IgD-negative memory B cell (primary cell): ENCODE results near the gene TDRKH. TPM values are rescaled to one million over a fixed set of nuclear protein-coding genes. Genes with fewer than 3 reads are reported as not detected.
"Not testable (repeated sequence)": the region's sequence is repeated elsewhere in the genome, so short reads cannot be mapped to it uniquely, and the experiment has no call there.

Experiments used
- H3K27ac Mint-ChIP-seq, 3 donors: one replicate each; pipeline ENCODE4 v1.8.0; 2020 to 2022; ENCODE audit warnings: mild to moderate bottlenecking in 3 of 3, mixed read lengths in 3 of 3, moderate library complexity in 1 of 3
- H3K27me3 Mint-ChIP-seq: one replicate; pipeline ENCODE4 v1.8.0; 2021; ENCODE audit warnings: mixed read lengths
- H3K36me3 Mint-ChIP-seq: one replicate; pipeline ENCODE4 v1.8.0; 2020; ENCODE audit warnings: mild to moderate bottlenecking, mixed read lengths
- H3K4me1 Mint-ChIP-seq, 3 donors: one replicate each; pipeline ENCODE4 v1.8.0; 2020 to 2022; ENCODE audit warnings: mixed read lengths in 3 of 3, mild to moderate bottlenecking in 1 of 3
- H3K4me3 Mint-ChIP-seq, 4 donors: one replicate each; pipeline ENCODE4 v1.8.0; 2020 to 2022; ENCODE audit warnings: mild to moderate bottlenecking in 4 of 4, mixed read lengths in 4 of 4, moderate library complexity in 3 of 4
- H3K9me3 Mint-ChIP-seq, 3 donors: one replicate each; pipeline ENCODE4 v1.8.0; 2020 to 2021; ENCODE audit warnings: mixed read lengths in 3 of 3, mild to moderate bottlenecking in 1 of 3
- polyA plus RNA-seq: library from polyadenylated mRNA; unstranded; fragments of 300-500 nt; fragmentation: Illumina TruSeq; gene quantifications from one replicate; pipeline ENCODE4 v1.2.3, GENCODE V29; 2021

The TDRKH gene
- polyA plus RNA-seq, 1 donor from 2014 or later, result 9.0 TPM

DNA sequence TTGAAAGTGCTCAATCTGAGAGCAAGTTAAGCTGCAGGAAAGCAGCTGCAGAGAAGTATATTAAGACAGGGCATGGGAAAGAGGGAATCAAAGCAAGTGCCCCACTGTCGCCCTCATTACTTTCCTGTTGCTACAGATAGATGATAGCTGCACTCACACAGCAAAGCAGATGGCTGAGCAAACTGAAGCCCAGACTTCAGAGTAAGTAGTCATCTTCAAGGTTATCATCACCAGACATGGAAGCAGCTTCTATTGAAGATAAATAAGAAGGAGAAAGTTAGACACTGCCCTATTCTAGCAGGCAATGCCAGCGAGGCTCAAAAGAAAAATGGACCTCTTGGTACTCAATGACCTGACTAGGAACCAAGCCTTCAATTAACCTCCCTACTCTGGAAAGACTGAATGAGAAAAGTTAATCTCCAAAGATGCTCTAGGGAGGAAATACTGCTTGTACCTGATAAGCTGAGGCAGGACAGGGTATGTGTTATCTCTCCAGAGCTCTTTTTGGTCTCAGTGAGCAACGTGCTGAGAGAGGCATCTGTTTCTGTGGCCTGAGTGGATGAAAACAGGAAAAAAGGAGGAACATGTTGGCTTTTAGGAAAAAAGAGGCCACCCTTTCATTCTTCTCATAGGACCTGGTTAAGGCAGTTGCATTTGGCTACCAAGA, 15.9 kb downstream of the TDRKH start:
- no peaks in the 10 kb centered on the region for H3K27me3 Mint-ChIP-seq
- H3K36me3 Mint-ChIP-seq, result peaks cover 3% of the 10 kb centered on the region
- H3K27ac Mint-ChIP-seq, result no peak overlapping the region
- H3K4me3 Mint-ChIP-seq, result no peak overlapping the region
- no peaks in the 10 kb centered on the region for H3K9me3 Mint-ChIP-seq
- H3K4me1 Mint-ChIP-seq, result peaks cover 0 to 1% (median 0%) of the 10 kb centered on the region in 3 donors

DNA sequence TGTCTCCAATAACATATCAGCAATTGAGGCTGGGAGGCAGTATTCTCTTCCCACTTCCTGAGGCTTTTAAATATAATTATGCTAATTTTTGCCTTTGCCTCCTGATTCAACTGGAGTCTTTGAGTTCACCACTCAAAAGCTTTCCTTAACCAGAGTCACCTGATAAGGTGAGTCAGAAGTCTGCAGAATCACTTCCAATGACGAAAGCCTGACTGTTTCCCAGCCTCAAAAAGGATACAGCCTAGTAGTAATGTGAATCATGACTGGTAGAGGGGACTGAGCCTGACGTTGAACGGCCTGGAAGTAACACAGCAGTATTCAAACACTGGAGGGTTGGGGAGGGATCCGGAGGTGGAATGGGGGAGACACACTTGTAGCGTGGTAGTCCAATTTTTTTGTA, 16.6 kb downstream of the TDRKH start:
- Mint-ChIP-seq H3K4me1 (peaks cover 0 to 1% (median 0%) of the 10 kb centered on the region in 3 donors), H3K27me3 (no peaks in the 10 kb centered on the region), H3K9me3 (no peaks in the 10 kb centered on the region), H3K36me3 (peaks cover 1% of the 10 kb centered on the region), H3K27ac (peak overlapping the region in 1 of 3 donors; percentile 1), H3K4me3 (no peak overlapping the region)

DNA sequence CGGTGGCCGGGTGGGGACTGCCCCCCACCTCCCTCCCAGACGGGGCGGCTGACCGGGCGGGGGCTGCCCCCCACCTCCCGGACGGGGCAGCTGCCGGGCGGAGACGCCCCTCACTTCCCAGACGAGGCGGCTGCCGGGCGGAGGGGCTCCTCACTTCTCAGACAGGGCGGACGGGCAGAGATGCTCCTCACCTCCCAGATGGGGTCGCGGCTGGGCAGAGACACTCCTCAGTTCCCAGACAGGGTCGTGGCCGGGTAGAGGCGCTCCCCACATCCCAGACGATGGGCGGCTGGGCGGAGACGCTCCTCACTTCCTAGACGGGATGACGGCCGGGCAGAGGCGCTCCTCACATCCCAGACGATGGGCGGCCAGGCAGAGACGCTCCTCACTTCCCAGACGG, 21.0 kb downstream of the TDRKH start:
- H3K36me3 Mint-ChIP-seq, H3K4me3 Mint-ChIP-seq, H3K9me3 Mint-ChIP-seq, H3K4me1 Mint-ChIP-seq, H3K27ac Mint-ChIP-seq, H3K27me3 Mint-ChIP-seq: not testable (repeated sequence)

DNA sequence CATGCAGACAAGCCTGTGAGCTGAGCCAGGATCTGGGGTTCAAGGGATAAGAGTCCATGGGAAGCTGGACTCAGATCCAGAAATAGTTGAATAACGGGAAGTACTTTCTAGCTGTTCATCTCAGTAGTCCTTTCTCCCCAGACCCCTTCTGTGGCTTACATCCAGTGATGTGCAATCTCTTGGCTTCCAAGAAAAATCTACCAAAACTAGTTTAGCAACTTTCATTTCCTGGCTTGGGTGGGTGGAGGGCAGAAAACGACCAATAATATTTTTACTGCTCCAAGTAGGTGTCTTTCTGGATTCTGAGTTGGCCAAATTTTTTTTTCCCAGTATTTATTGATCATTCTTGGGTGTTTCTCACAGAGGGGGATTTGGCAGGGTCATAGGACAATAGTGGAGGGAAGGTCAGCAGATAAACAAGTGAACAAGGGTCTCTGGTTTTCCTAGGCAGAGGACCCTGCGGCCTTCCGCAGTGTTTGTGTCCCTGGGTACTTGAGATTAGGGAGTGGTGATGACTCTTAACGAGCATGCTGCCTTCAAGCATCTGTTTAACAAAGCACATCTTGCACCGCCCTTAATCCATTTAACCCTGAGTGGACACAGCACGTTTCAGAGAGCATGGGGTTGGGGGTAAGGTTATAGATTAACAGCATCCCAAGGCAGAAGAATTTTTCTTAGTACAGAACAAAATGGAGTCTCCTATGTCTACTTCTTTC, 21.8 kb downstream of the TDRKH start:
- not testable (repeated sequence) for H3K9me3 Mint-ChIP-seq

DNA sequence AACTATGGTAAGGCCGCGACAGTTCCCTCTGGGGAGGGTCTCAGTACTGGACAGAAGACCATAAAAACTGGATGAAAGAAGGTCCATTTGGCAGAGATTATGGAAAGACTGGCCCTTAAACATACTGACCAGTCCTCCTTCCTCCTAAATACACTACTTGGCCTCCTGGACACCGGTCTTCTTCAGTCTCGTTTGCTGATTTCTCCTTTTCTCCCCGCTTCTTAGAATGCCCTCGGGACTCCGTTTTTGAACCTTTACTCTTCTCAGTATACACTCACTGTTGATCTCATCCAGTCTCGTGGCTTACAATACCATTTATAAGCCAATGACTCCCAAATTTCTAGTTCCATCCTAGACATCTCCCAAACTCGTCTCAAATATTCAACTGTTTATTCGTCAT, 26.3 kb downstream of the TDRKH start:
- H3K4me3 Mint-ChIP-seq, result peak overlapping the region; percentile 94 to 97 (median 96)
- peak overlapping the region; percentile 76 to 99 (median 95) for H3K27ac Mint-ChIP-seq
- peaks cover 5% of the 10 kb centered on the region for H3K36me3 Mint-ChIP-seq
- no peaks in the 10 kb centered on the region for H3K9me3 Mint-ChIP-seq
- H3K27me3 Mint-ChIP-seq, result no peaks in the 10 kb centered on the region
- H3K4me1 Mint-ChIP-seq, result peaks cover 10 to 15% (median 12%) of the 10 kb centered on the region in 3 donors

More for the DNA sequence above, 21.8 kb downstream of the TDRKH start:
- H3K4me1 Mint-ChIP-seq, H3K4me3 Mint-ChIP-seq, H3K27me3 Mint-ChIP-seq, H3K36me3 Mint-ChIP-seq: not testable (repeated sequence)
- H3K27ac Mint-ChIP-seq, result peak overlapping the region in 1 of 3 donors; percentile 33

DNA sequence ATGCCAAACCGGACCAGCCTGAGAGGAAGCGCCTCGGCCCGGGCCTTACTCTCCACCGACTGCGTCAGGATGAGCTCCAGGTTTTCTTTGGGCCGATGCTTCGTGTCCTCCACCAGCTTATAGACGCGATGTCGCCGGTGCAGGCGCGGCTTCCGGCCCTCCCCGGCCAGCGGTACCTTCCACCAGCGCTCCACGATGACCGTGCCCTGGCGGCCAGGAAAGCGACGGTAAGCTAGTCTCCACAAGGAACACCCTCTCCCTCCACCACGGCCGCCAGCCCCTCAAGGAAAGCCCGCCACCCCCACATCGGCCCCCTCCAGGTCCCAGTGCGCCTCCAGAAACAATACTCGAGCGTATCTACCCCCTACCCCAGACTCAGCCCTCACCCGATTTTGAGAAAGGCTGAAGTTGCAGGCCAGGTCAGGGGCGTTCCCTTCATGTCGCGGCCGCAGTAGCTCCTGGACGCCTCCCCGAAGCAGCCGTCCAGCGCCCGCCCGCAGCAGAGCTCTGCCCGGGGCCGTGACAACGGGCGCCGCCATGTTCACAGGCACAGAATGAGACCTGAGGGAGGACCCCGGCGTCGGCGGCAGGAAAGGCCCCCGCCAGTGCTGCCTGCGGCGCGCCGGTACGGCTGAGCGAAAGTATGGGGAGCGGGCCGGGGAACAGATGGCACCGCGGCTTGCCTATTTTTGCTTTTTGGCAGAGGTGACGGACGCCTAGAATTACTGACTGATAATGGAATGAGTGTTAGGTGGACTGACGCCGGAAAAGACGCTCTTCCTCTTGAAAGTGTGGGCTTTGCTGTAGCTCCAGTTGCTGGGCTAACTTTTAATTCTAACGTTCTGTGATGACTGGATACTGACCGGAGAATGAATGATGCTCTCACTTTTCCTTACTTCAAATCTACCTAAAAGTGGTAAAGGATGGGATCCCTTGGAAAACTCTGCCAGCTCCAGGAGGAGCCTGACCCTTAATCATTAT, 27.1 kb downstream of the TDRKH start, which contains the start of gene MRPL9:
Gene MRPL9, minus strand, starts transcription at position 556 of the 981 bp plus-strand sequence. Its CDS starts 17 bp downstream, at position 539.
- peak within 1 kb of the TSS; percentile 76 to 99 (median 95) for H3K27ac Mint-ChIP-seq
- H3K36me3 Mint-ChIP-seq, result peaks cover 5% of the 10 kb centered on the region
- H3K4me1 Mint-ChIP-seq, result peaks cover 10 to 15% (median 12%) of the 10 kb centered on the region in 3 donors
- no peaks in the 10 kb centered on the region for H3K27me3 Mint-ChIP-seq
- peak within 1 kb of the TSS; percentile 94 to 97 (median 96) for H3K4me3 Mint-ChIP-seq
- H3K9me3 Mint-ChIP-seq, result no peaks in the 10 kb centered on the region

DNA sequence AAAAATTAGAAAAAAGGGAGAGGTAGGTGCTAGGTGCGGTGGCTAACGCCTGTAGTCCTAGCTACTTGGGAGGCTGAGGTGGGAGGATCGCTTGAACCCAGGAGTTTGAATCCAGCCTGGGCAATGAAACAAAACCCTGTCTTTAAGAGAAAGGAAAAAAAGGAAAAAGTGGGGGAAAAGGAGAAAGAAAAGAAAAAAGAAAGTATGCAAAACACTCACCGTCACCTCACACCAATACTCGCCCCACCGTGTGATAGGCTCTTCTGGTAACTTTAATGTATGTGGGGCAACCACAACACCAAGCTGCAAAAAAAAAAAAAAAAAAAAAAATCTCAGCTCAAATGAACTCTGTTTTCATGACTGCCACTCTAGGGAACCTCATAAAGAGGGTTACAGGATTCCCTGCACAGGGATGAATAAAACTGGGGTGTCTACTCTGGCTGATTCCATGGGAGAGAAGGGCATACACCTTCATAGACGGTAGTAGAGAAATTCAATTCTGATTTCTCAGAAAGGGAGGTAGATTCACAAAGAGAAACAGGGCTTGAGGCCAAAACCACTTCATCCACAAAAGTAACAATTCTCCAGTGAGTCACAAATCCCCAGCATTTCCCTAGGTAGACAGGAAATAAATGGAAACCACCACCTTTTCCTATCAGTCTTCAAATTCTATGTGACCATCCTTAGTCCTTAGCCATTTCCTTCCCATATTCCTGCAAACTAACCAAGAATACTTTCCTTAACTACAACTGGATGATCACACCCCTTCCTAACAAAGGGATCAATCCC, 29.5 kb downstream of the TDRKH start:
- Mint-ChIP-seq H3K27ac (no peak overlapping the region), H3K27me3 (no peaks in the 10 kb centered on the region), H3K4me1 (peaks cover 10 to 15% (median 12%) of the 10 kb centered on the region in 3 donors), H3K36me3 (peaks cover 10% of the 10 kb centered on the region), H3K9me3 (no peaks in the 10 kb centered on the region), H3K4me3 (peak overlapping the region in 3 of 4 donors; percentile 49 to 83 (median 55))

DNA sequence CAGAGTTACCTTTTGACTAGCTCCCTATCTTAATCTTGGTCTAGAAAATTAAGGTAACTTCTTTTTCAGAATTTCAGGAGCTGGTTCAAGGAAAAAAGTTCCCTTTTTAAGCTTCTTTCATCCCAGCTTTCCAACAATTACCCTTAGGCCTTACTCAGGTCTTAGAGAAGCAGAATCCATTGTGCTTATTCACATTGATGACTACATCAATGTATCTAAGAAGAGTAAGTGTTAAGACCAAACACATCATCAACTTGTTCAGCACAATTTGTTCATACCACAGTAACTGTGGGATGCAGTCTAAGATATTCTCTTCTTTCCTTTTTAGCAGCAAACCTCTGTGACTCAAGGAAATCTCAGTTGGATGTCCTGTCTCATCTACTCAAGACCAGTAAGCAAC, 31.1 kb downstream of the TDRKH start:
- Mint-ChIP-seq H3K9me3 (no peaks in the 10 kb centered on the region), H3K27me3 (no peaks in the 10 kb centered on the region), H3K36me3 (peaks cover 10% of the 10 kb centered on the region), H3K27ac (no peak overlapping the region), H3K4me1 (peaks cover 8 to 13% (median 10%) of the 10 kb centered on the region in 3 donors), H3K4me3 (no peak overlapping the region)

DNA sequence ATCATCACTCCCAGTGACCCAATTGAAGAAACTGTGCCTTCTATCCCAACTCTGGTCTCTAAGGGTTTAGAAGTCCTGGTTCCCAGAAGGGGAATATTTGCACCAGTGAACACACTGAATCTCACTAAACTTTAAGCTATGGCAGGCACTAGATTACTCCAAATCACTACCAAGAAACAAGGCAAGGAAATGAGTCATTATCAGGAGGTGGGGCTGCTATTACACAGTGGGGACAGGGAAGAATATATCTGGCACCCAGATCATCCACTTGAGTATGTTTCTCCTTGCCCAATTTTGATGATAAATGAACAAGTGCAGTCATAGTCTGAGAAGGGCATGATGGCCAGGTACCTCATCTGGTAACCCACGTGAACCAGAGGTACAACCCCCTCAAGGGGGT, 34.0 kb downstream of the TDRKH start:
- Mint-ChIP-seq H3K27ac (no peak overlapping the region), H3K4me3 (no peak overlapping the region), H3K4me1 (no peaks in the 10 kb centered on the region), H3K36me3 (peaks cover 10% of the 10 kb centered on the region), H3K9me3 (no peaks in the 10 kb centered on the region), H3K27me3 (peaks cover 2% of the 10 kb centered on the region)

DNA sequence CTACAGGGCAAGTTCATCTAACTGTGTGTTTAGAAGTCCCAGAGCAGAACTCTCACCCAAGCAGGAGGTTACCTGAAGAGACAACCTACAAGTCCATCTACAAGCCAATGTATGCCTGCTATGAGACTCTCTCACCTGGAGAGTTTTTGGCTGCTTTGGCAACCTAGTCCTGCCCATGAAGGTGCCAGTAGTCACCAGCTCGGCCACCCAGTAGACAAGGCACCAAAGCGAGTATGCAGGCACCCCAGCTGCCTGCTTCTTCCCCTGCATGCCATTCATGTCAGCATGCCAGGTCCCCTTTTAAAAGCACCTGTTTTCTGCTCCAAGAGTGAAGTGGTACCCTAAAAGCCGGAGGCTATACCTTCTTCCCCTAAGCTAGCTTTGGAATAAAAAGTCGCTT, 48.8 kb downstream of the TDRKH start:
- peaks cover 0 to 1% (median 0%) of the 10 kb centered on the region in 3 donors for H3K4me1 Mint-ChIP-seq
- no peaks in the 10 kb centered on the region for H3K27me3 Mint-ChIP-seq
- no peaks in the 10 kb centered on the region for H3K36me3 Mint-ChIP-seq
- H3K9me3 Mint-ChIP-seq, result peaks cover 5 to 14% (median 9%) of the 10 kb centered on the region in 3 donors
- no peak overlapping the region for H3K4me3 Mint-ChIP-seq
- H3K27ac Mint-ChIP-seq, result no peak overlapping the region

DNA sequence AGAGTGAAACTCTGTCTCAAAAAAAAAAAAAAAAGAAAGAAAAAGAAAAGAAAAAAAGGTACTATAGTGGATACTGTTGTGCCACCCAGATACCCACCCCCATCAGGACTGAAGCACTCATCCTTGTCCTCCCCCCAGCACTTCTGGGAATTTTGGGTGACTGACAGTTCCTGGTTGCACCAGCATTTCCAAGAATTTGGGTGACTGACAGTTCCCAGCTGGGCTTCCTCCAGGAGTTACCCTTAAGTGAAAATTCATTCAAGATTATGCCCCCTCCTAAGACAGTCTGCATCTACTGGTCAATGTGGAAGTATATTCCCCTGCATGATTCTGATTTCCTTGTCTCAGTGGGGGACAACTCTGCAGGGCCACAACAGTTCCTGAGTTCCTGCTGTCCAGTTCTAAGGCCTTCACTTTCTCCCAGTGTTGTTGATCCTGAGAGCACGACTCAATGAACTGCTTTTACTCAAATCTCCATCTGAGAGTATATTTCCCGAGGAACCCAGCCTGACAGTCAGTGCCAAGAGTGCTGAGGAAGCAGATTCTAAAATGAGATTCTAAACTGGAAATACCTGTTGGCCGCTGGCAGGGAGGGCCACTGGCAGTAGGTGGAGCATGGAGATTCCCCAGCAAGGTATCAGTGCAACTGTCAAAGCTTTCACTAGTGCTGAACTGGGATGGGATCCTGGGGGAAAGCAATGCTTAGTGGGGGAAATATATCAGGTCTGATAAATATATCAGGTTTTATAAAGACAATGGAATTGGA, 50.5 kb downstream of the TDRKH start:
- Mint-ChIP-seq H3K36me3 (no peaks in the 10 kb centered on the region), H3K9me3 (peaks cover 5 to 14% (median 9%) of the 10 kb centered on the region in 3 donors), H3K4me3 (no peak overlapping the region), H3K27me3 (peaks cover 4% of the 10 kb centered on the region), H3K27ac (no peak overlapping the region), H3K4me1 (peaks cover 0 to 4% (median 0%) of the 10 kb centered on the region in 3 donors)

DNA sequence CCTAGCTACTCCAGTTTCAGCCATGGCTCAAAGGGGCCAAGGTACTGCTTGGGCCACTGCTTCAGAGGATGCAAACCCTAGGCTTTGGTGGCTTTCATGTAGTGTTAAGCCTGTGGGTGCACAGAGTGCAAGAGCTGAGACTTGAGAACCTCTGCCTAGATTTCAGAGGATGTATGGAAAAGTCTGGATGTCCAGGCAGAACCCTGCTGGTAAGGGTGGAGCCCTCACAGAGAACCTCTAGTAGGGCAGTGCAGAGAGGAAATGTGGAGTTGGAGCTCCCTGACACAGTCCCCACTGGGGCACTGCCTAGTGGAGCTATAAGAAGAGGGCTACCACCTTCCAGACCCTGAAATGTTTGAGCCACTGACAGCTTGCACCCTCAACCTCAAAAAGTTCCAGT, 52.8 kb downstream of the TDRKH start:
- Mint-ChIP-seq H3K4me1 (peaks cover 0 to 5% (median 0%) of the 10 kb centered on the region in 3 donors), H3K9me3 (peaks cover 5 to 14% (median 9%) of the 10 kb centered on the region in 3 donors), H3K36me3 (no peaks in the 10 kb centered on the region), H3K27ac (no peak overlapping the region), H3K4me3 (peak overlapping the region in 1 of 4 donors; percentile 8), H3K27me3 (peaks cover 11% of the 10 kb centered on the region)

DNA sequence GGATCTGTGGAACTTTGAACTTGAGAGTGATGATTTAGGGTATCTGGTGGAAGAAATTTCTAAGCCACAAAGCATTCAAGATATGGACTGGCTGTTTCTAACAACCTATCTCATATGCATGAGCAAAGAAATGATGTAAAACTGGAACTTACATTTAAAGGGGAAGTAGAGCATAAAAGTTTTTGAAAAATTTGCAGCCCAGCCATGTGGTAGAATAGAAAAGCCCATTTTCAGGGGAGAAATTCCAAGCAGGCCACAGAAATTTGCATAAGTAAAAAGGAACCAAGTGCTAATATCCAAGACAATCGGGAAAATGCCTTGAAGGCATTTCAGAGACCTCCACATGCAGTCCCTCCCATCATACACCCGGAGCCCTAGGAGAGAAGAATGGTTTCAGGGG, 53.3 kb downstream of the TDRKH start:
- Mint-ChIP-seq H3K9me3 (peaks cover 5 to 14% (median 9%) of the 10 kb centered on the region in 3 donors), H3K27ac (no peak overlapping the region), H3K4me3 (no peak overlapping the region), H3K4me1 (peaks cover 0 to 3% (median 0%) of the 10 kb centered on the region in 3 donors), H3K36me3 (no peaks in the 10 kb centered on the region), H3K27me3 (peaks cover 11% of the 10 kb centered on the region)
